HL-60 (cell line): Measurements from ENCODE around the gene NFASC.

Experiments
- POLR2AphosphoS5 ChIP-seq: IDR thresholded peaks from 2 replicates; pipeline ENCODE4 v1.6.1; 2012; ENCODE audit warnings: low read depth
- SPI1 ChIP-seq: IDR thresholded peaks from 2 replicates; pipeline ENCODE4 v1.6.1; 2012; ENCODE audit warnings: low read depth, mild to moderate bottlenecking, borderline replicate concordance
- TF ChIP-seq, protein P1 (sequence below): IDR thresholded peaks from one replicate; pipeline ENCODE4 v1.5.1; 2011; ENCODE audit warnings: low read length, control low read depth, inconsistent platforms; ENCODE audit not compliant: insufficient read depth
- TF ChIP-seq, protein P2 (sequence below): IDR thresholded peaks from 2 replicates; pipeline ENCODE4 v1.6.1; 2012; ENCODE audit warnings: low read depth; ENCODE audit not compliant: insufficient replicate concordance

DNA sequence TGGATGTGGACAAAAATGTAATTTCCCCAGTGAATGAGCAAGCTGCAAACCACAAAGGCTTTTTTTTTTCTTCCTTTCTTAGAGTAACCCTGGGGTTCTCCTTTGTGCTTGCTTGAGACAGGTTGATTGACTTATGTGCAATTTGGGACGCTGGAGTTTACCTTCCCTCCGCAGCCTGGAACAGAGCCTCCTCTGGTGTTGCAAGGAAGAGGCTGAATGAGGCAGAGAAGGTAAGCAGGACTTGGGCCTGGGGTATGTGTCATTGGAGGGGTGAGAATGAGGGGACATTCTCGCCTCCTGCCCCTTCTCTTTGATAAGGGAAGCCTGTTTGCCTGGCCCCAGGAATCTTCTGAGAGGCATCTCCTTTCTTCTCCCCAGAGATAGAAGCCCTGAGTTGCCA is 49.8 kb downstream of the NFASC start:
- TF ChIP-seq, protein P1, sequence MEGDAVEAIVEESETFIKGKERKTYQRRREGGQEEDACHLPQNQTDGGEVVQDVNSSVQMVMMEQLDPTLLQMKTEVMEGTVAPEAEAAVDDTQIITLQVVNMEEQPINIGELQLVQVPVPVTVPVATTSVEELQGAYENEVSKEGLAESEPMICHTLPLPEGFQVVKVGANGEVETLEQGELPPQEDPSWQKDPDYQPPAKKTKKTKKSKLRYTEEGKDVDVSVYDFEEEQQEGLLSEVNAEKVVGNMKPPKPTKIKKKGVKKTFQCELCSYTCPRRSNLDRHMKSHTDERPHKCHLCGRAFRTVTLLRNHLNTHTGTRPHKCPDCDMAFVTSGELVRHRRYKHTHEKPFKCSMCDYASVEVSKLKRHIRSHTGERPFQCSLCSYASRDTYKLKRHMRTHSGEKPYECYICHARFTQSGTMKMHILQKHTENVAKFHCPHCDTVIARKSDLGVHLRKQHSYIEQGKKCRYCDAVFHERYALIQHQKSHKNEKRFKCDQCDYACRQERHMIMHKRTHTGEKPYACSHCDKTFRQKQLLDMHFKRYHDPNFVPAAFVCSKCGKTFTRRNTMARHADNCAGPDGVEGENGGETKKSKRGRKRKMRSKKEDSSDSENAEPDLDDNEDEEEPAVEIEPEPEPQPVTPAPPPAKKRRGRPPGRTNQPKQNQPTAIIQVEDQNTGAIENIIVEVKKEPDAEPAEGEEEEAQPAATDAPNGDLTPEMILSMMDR = no peak
- TF ChIP-seq POLR2AphosphoS5 (no peak), SPI1 (no peak)
- TF ChIP-seq, protein P2, sequence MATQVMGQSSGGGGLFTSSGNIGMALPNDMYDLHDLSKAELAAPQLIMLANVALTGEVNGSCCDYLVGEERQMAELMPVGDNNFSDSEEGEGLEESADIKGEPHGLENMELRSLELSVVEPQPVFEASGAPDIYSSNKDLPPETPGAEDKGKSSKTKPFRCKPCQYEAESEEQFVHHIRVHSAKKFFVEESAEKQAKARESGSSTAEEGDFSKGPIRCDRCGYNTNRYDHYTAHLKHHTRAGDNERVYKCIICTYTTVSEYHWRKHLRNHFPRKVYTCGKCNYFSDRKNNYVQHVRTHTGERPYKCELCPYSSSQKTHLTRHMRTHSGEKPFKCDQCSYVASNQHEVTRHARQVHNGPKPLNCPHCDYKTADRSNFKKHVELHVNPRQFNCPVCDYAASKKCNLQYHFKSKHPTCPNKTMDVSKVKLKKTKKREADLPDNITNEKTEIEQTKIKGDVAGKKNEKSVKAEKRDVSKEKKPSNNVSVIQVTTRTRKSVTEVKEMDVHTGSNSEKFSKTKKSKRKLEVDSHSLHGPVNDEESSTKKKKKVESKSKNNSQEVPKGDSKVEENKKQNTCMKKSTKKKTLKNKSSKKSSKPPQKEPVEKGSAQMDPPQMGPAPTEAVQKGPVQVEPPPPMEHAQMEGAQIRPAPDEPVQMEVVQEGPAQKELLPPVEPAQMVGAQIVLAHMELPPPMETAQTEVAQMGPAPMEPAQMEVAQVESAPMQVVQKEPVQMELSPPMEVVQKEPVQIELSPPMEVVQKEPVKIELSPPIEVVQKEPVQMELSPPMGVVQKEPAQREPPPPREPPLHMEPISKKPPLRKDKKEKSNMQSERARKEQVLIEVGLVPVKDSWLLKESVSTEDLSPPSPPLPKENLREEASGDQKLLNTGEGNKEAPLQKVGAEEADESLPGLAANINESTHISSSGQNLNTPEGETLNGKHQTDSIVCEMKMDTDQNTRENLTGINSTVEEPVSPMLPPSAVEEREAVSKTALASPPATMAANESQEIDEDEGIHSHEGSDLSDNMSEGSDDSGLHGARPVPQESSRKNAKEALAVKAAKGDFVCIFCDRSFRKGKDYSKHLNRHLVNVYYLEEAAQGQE = no peak
